ENCODE data around the gene RILPL2.
"Not testable (repeated sequence)": the region's sequence is repeated elsewhere in the genome, so short reads cannot be mapped to it uniquely, and the experiment has no call there.

The RILPL2 gene

DNA sequence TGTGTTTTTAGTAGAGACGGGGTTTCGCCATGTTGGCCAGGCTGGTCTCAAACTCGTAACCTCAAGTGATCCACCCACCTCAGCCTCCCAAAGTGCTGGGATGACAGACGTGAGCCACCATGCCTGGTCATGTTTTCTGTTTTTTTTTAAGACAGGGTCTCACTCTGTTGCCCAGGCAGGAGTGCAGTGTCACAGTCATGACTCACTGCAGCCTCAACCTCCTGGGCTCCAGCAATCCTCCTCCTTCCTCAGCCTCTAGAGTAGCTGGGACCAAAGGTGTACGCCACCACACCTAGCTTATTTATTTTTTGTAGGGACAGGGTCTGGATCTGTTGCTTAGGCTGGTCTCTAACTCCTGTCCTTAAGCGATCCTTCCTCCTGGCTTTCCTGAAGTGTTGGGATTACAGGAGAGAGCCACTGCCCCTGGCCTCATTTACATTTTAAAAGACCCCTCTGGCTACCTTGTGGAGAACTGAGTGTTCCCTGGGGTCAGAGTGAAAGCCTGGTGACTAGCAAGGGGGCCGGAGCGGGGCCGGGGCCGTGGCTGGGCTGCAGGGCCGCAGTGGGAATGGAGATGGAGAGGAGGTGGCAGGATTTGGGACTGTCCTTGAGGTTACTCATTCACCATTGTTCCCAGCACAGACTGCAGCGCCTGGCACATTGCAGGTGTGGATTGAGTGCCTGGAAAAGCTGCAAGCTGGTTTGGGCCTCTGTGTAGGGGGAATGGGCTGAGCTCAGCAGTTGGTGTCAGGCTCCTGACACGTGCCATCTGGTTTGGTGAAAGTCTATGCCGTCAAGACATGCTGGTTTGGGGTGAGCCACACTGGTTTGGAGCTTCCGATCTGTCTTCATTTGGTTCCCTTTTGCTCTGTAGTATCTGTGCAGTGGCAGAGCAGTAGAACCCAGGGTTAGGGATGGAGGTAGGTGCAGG lies 34.5 kb downstream of the RILPL2 start:
- DNase-seq: no peak

DNA sequence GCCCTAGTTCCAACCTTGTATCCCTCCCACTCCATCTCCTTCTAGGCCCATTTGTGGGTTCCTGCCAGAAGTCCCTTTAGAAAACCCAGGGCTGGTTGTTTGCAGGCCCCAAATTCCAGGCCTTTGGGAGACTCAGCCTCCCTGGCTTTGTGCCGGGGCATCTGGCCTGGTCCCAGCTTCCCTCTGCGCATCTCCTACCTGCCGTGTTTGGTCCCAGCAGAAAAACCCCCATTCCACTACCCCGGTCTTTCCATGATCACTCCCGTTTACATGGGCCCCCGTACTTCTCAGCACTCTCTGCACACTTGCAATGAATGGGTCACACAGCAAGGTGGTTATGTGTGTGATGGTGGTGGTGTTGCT lies 37.2 kb downstream of the RILPL2 start:
- DNase-seq: no peak

DNA sequence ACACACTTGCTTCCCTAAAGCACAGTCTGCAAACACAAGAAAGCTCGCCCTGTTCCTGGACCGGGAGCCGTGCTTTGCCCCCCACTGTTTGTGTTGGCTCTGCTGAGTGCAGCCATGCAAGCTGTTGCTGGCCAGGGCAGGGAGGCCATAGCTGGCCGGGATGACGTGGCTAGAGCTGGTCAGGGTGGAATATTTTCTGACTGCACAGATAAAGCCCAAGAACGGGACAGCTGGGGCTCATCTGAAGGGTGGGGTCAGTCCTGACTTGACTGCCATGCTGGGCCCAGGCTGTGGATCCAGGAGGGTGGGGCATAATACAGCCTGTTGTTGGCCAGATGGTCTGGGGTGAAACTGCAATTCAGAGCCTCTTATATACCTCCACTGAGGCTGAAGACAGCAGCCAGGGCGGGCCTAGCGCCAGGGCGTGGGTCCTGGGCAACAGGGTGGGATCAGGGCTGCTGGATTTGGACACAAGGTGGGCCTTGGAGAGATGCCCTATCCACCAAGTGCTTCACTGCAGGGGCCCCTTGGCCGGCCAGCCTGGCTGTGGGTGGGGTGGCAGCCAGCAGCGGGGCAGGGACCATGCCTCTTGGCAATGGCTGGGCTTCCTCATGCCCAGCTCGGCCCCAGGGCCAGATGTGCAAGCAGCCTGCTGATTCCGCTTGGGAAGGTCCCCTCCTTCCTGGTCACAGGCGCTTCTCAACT lies 37.8 kb downstream of the RILPL2 start:
- no peak for DNase-seq

DNA sequence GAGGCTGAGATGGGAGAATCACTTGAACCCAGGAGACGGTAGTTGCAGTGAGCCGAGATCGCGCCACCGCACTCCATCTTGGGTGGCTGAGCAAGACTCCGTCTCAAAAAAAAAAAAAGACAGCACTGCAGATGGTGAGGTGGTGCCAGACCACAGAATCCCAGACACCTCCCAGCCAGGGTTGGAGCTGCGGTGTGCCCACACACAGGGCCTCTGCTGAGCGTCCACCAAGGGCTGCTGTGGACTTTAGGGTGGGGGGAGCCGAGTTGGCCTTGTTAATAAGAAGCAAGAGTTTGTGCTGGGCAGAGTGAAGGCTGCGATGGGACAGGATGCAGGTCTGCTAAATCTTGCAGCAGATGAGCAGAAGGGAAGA lies 38.3 kb downstream of the RILPL2 start:
- DNase-seq: no peak

DNA sequence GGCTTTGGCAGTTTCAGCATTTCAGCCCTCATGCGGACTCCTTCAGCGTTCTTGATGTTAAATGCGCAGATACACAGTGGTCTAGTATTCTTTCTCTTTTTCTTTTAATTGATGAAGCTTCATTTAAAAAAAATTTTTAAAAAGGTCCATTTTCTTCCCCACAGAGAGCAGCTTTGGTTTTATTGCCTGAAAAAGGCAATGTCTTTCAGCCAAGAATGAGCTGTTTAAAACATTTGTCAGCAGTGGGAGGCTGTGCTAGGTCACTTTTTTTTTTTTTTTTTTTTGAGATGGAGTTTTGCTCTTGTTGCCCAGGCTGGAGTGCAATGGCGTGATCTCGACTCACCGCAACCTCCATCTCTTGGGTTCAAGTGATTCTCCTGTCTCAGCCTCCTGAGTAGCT lies 39.1 kb downstream of the RILPL2 start:
- no peak for DNase-seq

DNA sequence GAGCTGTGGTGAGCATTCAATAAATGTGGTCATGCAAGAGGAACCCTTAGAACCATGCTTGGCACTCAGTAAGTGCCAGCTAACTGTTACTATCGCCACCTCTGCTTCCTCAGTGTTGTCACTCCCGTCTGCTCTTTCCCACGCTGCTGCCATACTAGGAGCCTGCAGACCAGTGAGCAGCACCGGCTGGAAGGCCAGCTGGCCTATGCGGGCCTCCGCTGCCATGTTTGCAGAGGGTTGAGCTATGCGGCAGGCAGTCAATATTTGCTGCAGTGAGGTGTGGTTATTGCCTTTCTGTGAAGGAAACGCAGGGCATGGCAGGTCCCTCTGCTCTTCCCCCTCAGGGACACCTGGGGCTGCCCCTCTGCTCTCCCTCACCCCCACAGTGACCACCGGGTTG lies 39.5 kb downstream of the RILPL2 start:
- DNase-seq: no peak

DNA sequence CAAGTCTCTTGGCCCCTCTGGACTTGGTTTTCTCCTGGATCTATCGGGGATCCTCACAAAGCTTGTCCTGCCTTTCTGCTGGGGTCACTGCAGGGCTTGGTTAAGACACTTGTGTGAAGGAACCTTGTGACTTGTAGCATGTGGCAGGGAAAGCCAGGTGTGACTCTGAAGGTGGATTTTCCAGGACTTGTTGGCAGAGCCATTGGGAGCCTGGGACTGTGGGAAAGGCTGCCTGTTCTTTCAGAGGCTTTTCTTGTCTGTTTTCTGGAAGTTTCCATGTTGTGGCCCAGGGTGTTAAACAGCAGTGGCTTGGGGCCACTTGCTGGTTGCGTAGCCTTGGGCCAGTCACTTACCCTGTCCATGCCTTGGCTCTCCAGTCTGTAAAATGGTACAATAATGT lies 39.9 kb downstream of the RILPL2 start:
- no peak for DNase-seq

DNA sequence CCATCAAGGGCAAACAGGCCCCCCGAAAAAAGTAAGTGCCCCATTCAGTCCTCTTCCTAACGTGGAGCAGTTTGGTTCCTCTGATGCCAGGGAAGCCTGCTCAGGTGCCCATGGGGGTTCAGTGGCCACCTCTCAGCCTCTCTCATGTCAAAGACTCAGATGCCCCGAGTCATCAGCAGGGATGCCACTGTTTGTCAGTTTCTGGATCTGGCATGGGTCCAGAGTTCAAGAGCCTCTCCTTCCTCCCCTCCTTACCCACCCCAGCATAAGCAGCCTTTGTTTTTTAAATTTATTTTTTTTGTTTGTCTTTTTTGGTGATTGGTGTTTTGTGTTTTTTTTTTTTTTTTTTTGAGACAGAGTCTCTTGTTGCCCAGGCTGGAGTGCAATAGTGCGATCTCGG lies 41.2 kb downstream of the RILPL2 start:
- no peak for DNase-seq

DNA sequence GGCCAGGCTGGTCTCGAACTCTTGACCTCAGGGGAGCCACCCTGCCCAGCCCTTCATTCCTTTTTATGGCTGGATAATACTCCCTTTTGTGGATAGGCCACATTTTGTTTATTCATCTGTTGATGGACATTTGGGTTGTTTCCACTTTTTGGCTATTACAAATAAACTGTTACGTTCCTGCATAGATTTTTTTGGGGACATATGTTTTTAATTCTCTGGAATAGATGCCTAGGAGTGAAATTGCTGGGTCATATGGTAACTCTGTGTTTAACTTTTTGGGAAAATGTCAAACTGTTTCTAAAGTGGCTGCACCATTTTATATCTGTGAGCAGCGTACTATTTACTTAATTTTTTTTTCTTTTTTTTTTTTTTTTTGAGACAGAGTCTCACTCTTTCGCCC lies 42.7 kb downstream of the RILPL2 start:
- DNase-seq: no peak

DNA sequence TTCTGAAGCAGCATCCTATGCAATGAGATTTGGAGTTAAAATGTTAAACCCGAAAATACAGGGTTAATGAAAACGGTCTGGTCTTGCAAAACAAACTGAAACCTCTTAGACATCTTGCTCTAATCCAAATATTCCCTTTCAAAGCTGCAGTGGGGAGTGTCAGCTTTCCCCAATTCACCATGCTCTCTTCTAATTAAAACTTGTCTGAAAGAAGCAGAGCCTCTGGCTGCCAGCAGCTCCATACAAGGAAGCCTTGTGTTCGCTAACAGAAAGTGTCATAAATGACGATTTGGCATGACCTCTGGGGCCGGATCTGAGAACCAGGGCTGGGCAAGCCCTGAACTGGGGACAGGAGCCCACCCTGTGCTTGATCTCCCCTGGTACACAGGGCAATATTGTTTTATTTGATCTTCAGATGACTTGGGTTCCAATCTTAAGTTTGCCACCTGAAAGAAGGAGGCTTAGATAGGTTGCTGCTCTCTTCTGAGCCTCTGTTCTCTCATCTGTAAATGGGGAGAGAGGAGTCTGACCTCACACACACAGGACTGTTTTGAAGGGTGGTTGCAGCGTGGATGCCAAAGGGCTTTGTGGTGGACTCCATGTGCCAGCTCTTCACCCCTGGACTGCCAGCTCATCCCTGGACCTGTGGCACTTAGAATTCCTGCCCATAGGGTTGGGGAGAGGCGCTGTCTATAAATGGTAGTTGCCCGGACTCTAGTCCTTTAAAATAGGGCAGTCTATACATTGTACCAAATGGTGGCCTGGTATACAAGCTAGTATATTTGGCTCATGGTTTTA lies 44.7 kb downstream of the RILPL2 start:
- DNase-seq: no peak

DNA sequence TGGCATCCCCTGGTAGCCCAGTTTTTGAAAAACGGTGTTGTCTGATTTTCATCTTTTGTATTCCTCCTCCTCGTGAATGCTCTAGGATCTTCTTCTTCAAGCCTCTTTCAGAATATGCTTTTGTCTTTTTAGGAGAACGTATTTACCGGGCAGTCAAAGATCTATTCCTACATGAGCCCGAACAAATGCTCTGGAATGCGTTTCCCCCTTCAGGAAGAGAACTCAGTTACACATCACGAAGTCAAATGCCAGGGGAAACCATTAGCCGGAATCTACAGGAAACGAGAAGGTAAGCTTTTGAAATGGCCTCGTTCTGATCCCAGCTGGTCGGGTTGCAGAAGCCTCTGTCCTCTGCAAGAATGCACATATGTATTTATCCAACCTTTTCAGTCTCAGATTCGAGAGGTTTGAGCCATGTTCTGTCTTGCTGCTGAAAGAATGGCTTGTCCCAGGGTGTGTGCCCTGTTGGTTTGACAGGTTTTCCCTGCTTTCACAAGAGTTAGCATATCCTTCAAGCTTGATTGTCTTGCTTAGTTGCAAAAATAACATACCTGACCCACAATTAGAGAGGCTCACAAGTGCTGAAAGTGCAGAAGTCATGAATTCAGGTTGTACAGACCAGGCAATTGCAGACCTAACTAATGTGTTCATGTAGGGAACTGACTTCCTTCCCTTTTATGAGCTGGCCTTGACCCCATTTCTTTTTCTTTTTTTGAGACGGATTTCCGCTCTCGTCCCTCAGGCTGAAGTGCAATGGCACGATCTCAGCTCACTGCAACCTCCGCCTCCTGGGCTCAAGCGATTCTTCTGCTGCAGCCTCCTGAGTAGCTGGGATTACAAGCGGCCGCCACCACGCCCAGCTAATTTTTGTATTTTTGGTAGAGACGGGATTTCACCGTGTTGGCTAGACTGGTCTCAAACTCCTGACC lies 45.7 kb downstream of the RILPL2 start:
- DNase-seq: no peak

DNA sequence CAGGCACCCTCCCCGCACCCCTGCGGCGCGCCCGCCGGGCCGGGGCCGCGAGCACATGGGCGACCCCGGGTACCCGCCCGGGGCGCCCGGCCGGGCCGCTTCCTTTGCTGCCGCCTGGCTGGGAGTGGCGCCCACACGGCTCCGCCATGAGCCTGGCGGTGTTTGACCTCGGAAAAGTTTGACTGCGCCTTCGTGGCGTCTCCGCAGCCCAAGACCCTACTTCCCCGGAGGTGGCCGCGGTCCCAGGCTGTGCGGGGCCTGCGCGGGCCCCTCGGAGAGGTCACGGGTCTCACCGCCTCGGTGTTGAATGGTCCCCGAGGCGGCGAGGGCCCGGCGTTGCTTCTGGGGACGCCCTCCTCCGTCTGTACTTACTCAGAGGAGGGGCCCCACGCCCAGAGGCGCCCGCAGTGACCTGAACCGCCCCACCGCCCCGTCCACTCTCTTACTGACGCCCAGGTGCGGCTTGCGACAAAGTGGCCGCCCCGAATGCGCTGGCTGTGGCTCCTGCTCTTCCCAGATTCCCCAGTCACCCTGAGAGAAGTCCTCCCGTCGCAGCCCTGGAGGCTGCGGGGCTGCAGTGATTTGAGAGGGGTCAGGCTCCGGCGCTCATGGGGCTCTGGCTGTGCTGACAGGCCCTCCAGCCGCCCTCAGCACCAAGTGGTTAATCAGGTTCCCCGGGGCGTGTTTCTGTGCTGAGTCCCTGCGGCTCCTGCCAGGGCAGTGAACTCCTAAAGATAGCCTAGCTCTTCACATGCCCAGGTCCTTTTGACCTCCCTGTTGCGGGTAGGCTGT lies 46.7 kb downstream of the RILPL2 start:
- no peak for DNase-seq

DNA sequence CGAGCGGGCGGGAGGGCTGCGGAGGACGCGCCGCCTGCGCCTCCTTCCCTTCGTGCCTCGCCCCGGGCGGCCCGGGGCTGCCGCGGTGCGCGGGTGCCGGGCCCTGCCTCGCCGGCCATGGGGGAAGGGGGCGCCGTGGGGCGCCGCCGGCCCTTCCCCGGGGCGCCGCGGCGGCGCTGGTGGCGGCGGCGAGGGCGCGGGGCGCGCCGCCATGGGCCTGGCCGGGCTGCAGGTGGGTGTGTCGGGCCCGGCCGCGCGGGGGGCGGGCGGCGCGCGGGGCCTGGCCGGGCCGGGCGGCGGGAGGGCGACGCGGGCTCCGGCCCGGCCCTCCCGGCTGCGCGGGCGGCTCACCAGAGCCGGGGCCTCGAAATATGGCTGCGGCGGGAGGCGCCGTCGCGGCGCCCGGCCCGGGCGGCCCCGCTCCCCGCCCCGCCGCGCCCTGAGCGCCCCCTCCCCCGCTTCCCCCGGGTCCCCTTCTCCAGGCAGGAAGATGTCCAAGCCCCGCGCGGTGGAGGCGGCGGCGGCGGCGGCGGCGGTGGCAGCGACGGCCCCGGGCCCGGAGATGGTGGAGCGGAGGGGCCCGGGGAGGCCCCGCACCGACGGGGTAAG lies 47.4 kb downstream of the RILPL2 start:
- no peak for DNase-seq

DNA sequence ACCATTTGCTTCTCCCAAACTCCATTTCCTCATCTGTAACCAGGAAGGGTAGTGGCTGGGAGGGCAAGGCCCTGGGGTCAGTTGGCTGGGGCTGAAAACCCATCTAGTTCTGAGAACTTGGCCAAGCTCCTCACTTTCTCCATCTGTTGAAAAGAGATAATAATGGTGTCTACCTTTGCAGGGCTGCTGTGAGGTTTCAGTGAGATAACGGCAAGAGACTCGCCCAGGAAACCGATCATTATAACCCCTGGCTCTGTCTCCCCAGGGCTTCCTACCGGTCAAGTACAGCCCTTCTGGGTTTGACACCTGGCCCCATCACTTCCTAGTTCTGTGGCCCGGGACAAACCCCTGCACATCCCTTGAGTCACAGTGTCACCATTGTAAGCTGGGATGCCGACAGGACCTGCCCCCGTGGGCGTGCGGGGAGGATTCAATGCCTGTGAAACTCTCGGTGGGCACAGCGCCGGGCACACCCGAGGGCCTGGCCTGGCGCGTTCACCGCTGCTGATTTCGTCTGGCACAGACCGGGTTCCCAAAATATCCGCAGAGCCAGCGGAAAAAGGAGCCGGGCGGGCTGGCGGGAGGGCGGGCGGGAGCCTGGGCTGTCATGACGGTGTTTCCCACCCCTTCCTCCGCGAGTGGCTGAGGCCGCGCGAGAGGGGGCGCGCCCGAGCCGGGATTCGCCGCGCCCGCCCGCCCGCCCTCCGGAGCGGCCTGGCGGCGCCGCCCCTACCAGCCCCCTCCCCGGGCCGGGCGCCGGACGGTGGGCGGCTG lies 48.1 kb downstream of the RILPL2 start:
- peak; percentile 70 for DNase-seq

DNA sequence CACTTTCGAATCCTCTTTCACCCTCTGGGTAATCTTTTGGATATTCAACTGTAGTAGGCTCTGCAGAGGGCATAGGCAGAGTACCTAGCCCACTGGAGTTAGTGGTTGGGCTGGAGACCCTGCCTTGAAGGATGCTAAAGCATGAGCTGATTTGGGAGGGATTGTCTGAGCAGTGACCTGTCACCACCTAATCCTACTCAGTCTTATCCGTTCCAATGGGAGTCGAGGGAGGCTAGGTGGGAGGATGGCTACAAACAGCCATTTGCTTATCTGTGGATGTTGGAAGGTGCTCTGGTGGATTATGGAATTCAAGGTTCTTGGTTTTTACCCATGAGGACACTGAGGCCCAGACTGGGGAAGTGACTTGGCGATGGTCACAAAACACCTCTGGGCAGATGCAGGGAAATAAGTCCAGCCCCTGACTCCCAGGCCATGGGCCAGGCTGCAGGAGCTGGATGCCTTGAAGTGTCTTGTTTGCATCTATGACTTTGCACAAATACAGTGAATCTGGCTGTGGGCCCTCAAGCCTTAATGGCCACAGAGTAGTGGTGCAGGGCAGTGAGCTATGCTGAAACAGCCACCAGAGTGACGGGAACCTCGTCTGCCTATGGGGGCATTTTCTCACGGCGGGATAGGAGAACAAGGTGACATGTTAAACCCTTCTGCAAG lies 48.8 kb downstream of the RILPL2 start:
- no peak for DNase-seq

DNA sequence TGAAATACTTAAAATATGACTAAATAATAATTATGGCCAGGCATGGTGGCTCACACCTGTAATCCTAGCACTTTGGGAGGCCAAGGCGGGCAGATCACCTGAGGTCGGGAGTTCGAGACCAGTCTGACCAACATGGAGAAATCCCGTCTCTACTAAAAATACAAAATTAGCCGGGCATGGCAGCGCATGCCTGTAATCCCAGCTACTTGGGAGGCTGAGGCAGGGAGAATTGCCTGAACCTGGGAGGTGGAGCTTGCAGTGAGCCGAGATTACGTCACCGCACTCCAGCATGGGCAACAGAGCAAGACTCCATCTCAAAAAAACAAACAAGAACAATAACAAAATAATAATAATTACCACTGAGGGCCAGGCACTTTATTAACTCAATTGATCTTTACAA lies 50.9 kb downstream of the RILPL2 start:
- not testable (repeated sequence) for DNase-seq

DNA sequence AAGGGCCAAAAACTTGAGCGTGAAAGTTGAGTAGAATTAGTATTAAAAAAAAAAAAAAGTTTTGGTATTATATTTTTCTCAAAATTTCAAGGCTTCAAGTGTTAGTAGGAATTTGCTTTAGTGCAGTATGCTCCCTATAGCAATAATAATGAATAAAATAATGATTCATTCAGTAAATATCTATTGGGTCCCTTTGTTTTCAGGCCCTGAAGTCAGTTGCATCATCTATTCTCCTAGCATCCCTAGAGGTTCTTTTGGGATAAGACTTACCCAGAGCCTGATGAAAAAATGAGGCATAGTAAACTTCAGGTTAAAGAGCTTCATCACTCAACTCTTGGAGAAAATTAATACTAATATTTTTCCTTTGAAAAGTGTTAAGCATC lies 51.5 kb downstream of the RILPL2 start:
- no peak for DNase-seq

DNA sequence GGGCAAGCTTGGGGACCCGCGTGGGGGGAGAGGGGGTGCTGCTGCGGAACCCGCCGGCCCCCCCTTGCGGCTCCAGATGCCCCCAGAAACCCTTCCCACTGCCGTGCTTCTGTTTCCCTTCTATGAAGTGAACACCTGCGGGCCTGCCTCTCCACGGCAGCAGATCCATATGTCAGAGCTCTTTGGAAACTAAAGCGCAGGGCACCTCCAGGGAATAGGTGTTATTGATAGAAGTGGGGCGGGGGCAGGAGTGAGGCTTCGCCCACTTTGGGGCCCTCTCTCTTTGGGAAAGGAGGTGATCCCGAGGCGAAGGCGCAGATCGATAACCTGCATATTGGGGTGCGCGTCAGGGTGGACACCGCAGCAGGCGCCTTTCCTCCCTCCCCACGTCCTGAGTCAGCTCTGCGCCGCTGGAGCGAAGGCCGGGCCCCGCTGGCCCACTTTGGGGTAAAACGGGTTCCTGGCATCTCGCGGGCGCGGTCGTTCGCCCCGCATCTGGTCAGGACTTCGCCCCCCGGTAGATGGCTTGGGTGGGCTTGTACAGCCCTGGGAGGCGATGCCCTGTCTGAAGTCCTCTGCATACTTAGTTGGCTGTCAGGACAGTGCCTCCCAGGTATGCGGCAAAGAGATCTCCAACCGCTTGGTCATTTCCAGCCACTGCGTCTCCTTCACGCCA lies 52.0 kb downstream of the RILPL2 start:
- DNase-seq: no peak

DNA sequence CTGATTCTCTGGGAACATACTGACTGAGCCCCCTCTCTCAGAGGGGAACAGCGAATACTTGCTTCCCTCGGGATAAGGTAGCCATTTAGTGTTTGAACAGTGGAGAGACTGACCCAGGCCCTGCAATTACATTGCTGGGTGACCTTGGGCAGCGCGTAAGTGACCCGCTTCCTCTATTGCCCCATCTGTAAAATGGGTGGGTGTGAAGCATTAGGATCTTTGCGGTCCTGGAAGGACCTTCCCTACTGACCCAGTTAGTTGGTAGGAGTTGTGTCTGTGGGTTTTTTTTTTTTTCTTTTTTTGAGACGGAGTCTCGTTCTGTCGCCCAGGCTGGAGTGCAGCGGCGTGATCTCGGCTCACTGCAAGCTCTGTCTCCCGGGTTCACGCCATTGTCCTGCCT lies 53.8 kb downstream of the RILPL2 start:
- no peak for DNase-seq
